WI38 (cell line): ENCODE measurements around the gene KRT15.
A peak's percentile ranks its signal among the peaks of the same experiment; 100 is the strongest.

ENCODE experiments used
- H3K4me3 ChIP-seq: 2 replicates; pipeline ENCODE4 v1.5.1; 2011; ENCODE audit warnings: low read depth, mild to moderate bottlenecking, control low read depth, low read length
- TF ChIP-seq, protein P1 (sequence below): IDR thresholded peaks from 2 replicates; pipeline ENCODE4 v1.5.1; 2012; ENCODE audit warnings: low read depth, mild to moderate bottlenecking, control low read depth, low read length

KRT15 gene

DNA sequence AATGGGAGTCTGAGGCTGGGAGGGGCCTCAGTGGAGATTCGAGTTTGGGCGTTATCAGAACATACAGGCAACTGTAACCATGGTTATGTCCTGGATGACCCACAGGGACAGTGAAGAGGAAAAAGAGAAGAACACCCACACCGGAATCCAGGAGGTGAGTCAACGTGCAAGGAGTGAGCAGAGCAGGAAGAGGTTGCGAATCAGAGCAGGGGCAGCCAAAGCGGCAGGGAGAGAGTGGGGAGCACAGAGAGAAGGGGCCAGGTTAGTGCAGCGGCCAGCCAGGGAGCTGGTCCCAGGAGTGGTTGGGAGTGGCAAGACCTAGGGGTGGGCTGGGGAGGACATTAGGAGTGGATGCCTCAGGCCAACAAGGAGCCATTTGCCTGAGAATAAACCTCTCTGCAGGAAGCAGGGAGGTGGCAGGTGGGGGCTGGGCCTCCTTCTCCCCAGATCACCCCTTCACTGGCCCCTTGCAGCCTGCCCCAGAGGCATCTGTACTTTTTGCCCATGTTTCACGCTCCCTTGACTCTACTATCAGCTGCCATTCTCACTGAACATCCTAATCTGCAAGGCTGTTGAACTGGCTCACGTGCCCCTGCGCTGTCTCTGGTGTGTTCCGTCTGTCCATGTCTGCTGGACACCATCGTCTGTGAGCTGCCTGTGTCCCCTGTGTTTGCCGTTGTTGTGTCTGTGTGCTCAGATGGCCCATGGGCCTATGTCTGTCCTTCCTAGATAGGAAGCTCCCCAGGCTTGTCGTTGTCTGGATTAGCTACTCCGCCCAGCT lies 18.4 kb downstream of the KRT15 start:
- TF ChIP-seq, protein P1, sequence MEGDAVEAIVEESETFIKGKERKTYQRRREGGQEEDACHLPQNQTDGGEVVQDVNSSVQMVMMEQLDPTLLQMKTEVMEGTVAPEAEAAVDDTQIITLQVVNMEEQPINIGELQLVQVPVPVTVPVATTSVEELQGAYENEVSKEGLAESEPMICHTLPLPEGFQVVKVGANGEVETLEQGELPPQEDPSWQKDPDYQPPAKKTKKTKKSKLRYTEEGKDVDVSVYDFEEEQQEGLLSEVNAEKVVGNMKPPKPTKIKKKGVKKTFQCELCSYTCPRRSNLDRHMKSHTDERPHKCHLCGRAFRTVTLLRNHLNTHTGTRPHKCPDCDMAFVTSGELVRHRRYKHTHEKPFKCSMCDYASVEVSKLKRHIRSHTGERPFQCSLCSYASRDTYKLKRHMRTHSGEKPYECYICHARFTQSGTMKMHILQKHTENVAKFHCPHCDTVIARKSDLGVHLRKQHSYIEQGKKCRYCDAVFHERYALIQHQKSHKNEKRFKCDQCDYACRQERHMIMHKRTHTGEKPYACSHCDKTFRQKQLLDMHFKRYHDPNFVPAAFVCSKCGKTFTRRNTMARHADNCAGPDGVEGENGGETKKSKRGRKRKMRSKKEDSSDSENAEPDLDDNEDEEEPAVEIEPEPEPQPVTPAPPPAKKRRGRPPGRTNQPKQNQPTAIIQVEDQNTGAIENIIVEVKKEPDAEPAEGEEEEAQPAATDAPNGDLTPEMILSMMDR: no peak
- H3K4me3 ChIP-seq: no peak overlapping the region

DNA sequence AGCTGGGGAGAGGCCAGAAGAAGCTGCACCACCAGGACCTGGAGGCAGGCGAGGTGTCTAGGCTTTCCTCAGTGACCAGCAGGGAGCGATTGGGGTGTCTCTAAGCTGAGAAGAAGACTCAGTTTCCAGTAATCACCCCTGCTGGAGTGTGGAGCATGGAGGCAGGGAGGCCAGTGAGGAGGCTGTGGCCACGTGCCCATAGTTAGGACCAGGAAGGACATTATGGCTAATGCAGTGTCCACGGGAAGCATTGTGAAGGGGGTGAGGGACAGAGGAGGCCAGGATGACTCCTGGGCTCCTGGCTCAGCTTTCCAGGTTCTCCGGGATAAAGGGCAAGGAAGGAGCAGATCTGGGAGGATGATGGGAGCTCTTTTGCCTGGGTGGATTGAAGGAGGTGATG lies 19.0 kb downstream of the KRT15 start:
- TF ChIP-seq, protein P1: no peak

DNA sequence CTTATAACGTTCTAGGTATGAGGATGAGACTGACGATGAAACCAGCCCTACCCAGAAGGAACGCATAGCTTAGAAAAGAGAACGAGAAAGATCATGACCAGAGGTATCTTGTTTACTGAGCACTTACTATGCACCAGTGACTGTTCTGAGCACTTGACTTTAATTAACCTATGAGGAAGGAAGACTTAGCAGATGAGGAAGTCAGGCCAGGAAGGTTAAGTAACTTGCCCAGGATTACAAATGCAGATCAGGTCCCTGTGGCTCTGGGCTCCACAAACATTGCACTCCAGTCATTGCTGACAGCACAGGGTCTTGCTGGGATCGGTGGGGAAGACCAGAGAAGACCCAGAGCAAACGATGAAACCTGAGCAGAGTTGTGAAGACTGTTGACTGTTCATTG lies 20.4 kb downstream of the KRT15 start:
- TF ChIP-seq, protein P1: no peak
- H3K4me3 ChIP-seq: no peak overlapping the region

More for the DNA sequence above, 19.0 kb downstream of the KRT15 start:
- H3K4me3 ChIP-seq: no peak overlapping the region

DNA sequence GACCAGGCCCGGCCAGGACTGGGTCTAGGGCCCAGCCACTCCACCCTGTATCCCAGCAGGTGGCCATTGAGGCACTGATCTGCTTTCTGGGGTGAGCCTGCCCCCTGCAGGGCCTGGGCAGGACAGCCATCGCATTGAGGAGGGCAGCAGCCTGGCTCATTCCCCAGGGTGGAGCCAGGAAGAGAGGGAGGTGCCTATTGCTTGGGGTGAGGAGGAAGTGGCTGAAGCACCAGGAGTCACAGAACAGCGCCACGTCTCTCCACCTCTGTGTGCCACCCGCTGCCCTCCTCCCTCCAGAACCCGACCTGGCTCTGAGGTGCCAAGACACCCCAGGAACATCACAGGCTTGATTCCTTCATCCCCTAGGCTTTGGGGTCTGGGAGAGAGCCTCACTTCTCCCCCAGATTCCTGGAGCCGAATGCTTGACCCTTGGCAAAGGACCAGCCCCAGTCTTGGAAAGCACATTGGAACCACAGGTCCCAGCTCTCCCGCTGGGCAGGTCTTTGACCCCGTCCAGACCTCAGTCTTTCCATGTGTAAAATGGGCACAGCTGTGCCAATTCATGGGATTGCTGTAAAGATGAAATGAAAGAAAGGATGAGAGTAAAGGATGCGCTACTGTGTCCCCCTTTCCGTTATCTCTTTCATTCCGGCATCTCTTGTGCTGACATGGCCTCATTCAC lies 21.7 kb downstream of the KRT15 start:
- no peak overlapping the region for H3K4me3 ChIP-seq
- TF ChIP-seq, protein P1: peak; percentile 84

DNA sequence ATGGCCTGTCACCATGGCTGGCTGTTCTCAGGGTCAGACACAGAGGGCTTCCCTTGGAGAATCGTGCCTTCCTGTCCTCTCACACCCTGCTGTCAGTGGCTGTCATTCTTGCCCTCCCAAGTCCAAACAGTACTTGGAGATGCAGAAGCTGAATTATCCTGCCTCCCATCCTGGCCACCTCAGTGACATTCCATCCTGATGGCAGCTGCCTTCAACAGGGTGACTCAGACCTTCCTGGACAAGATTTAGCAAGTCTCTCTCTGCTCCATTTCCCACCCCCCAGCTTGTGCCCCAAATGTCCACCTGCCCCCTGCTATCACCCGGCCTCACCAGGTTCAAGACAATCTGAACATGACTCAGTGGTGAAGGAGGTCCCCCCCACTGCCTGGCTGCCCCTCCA lies 24.2 kb downstream of the KRT15 start:
- TF ChIP-seq, protein P1: no peak
- no peak overlapping the region for H3K4me3 ChIP-seq

DNA sequence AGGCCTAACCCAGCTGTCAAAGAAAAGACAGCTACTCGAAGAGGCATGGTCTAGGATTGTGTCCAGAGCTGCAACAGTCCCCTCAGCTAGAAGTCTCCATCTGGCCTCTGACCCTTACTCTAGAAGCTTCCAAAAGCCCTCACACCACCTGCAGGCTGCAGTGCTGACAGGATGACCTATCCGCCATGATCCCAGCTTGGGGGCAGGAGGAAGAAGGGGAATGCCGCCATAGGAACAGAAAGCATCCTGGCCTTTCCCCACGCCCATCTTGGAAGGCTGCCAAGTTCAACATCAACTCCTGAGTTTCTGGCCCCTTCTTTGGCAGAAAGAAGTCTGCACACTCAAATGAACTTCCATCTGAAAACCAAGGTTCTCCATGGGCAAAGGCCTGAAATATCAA lies 25.9 kb downstream of the KRT15 start:
- no peak overlapping the region for H3K4me3 ChIP-seq
- TF ChIP-seq, protein P1: no peak

DNA sequence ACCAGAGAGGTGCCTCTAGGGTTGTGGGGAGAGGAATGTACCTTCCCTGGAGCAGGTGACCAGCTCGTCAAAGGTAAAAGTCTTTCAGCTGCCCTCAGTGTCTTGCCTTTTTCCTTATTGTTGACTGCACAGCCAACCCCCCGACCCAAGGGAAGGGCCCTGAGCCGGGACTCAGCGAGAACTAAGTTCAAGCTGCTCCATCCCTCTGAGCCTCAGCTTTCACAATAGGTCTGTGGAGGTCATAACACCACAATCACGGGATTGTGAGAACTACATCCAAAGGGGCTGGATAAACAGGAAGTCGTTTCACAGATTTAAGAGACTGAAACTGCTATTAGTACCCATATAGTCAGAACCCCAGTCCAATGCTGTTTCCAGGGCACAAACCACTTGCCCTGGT lies 26.3 kb downstream of the KRT15 start:
- no peak overlapping the region for H3K4me3 ChIP-seq
- TF ChIP-seq, protein P1: no peak
